GM18861 (cell line): Measurements from ENCODE around the gene URM1.

Source experiments
- ATAC-seq: cut with Tn5 transposase; IDR thresholded peaks from one replicate; pipeline ENCODE4 v1.9.1; 2021; ENCODE audit not compliant: unreplicated experiment

The URM1 gene

GRCh38 chr9:128384801-128385495, 13.8 kb downstream of the URM1 start:
- ATAC-seq, result no peak

GRCh38 chr9:128385496-128386460, 14.6 kb downstream of the URM1 start:
- no peak for ATAC-seq

- ATAC-seq, result no peak
Observed at GRCh38 chr9:128388150-128388549, 17.0 kb downstream of the URM1 start.

GRCh38 chr9:128389395-128390149, 18.4 kb downstream of the URM1 start:
- no peak for ATAC-seq

- ATAC-seq, result no peak
Observed at GRCh38 chr9:128390150-128390812, 19.1 kb downstream of the URM1 start.

GRCh38 chr9:128390813-128391711, 19.9 kb downstream of the URM1 start:
- ATAC-seq, result no peak

- ATAC-seq, result no peak
Observed at GRCh38 chr9:128391956-128392301, 20.8 kb downstream of the URM1 start.

GRCh38 chr9:128392302-128393144, 21.3 kb downstream of the URM1 start:
- ATAC-seq, result no peak

- no peak for ATAC-seq
Observed at GRCh38 chr9:128393145-128393775, 22.1 kb downstream of the URM1 start.

GRCh38 chr9:128393970-128394369, 22.8 kb downstream of the URM1 start:
- ATAC-seq, result no peak

GRCh38 chr9:128394379-128395168, 23.4 kb downstream of the URM1 start:
- no peak for ATAC-seq

- no peak for ATAC-seq
Observed at GRCh38 chr9:128396970-128397613, 25.9 kb downstream of the URM1 start.

- no peak for ATAC-seq
Observed at GRCh38 chr9:128397831-128398230, 26.7 kb downstream of the URM1 start.

- ATAC-seq, result no peak
Observed at GRCh38 chr9:128399861-128400260, 28.7 kb downstream of the URM1 start.

- ATAC-seq, result no peak
Observed at GRCh38 chr9:128404560-128404959, 33.4 kb downstream of the URM1 start.

- ATAC-seq, result no peak
Observed at GRCh38 chr9:128405077-128405779, 34.1 kb downstream of the URM1 start.

GRCh38 chr9:128405780-128406171, 34.6 kb downstream of the URM1 start:
- no peak for ATAC-seq
